Measurements from ENCODE around the gene MIPOL1.

DNA sequence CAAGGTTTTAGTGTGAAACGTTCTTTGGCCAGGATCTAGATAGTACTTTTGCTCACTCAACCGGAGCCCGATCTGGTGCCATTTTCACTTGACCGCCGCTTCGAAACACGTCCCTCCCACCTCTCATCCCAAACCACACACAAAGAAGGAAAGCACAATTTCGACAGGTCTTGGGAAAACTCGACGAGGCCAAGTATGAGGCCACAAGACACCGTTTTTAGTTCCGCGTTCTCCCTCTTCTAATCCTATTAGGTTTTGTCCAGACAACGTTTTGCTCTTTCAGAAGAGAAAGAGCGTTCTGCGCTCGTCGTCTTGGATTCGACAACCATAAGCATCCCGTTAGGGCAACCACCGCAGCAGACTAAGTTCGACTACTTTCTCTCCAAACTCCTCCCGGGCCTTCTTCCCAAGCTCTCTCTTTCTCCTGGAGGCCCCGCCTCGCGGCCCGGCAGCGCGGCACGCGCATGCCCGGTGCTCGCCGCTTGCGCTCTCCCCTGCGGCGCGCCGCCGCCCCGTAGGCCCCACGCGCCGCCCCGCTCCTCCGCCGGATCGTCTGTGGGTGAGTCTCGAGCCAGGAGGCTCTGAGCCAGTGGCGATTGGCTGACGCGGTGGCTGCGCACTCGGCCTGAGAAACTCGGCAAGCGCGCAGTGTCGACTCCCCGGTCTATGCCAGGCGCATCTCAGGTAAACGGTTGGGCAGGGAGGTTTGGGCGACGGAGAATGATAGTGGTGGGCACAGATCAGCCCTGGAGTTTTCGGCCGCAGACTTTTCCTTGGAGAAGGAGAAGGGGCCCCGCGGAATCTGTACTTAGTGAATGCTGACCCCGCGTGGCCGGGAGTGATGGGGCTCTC lies at the start of gene MIPOL1:
- TF ChIP-seq, protein P1, sequence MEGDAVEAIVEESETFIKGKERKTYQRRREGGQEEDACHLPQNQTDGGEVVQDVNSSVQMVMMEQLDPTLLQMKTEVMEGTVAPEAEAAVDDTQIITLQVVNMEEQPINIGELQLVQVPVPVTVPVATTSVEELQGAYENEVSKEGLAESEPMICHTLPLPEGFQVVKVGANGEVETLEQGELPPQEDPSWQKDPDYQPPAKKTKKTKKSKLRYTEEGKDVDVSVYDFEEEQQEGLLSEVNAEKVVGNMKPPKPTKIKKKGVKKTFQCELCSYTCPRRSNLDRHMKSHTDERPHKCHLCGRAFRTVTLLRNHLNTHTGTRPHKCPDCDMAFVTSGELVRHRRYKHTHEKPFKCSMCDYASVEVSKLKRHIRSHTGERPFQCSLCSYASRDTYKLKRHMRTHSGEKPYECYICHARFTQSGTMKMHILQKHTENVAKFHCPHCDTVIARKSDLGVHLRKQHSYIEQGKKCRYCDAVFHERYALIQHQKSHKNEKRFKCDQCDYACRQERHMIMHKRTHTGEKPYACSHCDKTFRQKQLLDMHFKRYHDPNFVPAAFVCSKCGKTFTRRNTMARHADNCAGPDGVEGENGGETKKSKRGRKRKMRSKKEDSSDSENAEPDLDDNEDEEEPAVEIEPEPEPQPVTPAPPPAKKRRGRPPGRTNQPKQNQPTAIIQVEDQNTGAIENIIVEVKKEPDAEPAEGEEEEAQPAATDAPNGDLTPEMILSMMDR (conservative IDR thresholded peaks at IDR 0.05; ENCODE audit: low read depth in 2 of 2), result peak; percentile 18 to 51; a peak in 2 of 4 replicates
- TF ChIP-seq, protein P2, sequence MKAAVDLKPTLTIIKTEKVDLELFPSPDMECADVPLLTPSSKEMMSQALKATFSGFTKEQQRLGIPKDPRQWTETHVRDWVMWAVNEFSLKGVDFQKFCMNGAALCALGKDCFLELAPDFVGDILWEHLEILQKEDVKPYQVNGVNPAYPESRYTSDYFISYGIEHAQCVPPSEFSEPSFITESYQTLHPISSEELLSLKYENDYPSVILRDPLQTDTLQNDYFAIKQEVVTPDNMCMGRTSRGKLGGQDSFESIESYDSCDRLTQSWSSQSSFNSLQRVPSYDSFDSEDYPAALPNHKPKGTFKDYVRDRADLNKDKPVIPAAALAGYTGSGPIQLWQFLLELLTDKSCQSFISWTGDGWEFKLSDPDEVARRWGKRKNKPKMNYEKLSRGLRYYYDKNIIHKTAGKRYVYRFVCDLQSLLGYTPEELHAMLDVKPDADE (IDR thresholded peaks at IDR 0.05), result no peak
- TF ChIP-seq EZH2 (IDR thresholded peaks at IDR 0.05; ENCODE audit: low read depth, unreplicated experiment) (no peak), POLR2AphosphoS5 (IDR thresholded peaks at IDR 0.05; ENCODE audit: low read depth) (peak; percentile 79), EZH2phosphoT487 (IDR thresholded peaks at IDR 0.05; ENCODE audit: unreplicated experiment) (no peak)
- TF ChIP-seq, protein P3, sequence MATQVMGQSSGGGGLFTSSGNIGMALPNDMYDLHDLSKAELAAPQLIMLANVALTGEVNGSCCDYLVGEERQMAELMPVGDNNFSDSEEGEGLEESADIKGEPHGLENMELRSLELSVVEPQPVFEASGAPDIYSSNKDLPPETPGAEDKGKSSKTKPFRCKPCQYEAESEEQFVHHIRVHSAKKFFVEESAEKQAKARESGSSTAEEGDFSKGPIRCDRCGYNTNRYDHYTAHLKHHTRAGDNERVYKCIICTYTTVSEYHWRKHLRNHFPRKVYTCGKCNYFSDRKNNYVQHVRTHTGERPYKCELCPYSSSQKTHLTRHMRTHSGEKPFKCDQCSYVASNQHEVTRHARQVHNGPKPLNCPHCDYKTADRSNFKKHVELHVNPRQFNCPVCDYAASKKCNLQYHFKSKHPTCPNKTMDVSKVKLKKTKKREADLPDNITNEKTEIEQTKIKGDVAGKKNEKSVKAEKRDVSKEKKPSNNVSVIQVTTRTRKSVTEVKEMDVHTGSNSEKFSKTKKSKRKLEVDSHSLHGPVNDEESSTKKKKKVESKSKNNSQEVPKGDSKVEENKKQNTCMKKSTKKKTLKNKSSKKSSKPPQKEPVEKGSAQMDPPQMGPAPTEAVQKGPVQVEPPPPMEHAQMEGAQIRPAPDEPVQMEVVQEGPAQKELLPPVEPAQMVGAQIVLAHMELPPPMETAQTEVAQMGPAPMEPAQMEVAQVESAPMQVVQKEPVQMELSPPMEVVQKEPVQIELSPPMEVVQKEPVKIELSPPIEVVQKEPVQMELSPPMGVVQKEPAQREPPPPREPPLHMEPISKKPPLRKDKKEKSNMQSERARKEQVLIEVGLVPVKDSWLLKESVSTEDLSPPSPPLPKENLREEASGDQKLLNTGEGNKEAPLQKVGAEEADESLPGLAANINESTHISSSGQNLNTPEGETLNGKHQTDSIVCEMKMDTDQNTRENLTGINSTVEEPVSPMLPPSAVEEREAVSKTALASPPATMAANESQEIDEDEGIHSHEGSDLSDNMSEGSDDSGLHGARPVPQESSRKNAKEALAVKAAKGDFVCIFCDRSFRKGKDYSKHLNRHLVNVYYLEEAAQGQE (IDR thresholded peaks at IDR 0.05; ENCODE audit: unreplicated experiment), result no peak

Data from GM23338 (cell line).